Posterior vena cava (tissue), 2 donors: ENCODE data around the gene NKX2-1. TPM values are rescaled to one million over a fixed set of nuclear protein-coding genes. Genes with fewer than 3 reads are reported as not detected.

ENCODE experiments used
- DNase-seq: peaks from one replicate; pipeline ENCODE4 v3.0.0-alpha.2; 2020; ENCODE audit warnings: low spot score
- intact Hi-C, 2 donors: fragments of 100-400 bp; cut with DNase I; formaldehyde crosslinking; loops; one replicate each; pipeline versions ENCODE4 v1.14.1 to v1.14.2; 2022 to 2023
- total RNA-seq, 2 donors: library from RNA; stranded (reverse); fragmentation: NEBNext Ultra II Directional; extraction: Animal tissue kit (Norgen Biotek cat#: 25700); gene quantifications; one replicate each; pipeline ENCODE4 v1.2.1, GENCODE V29; 2021
- donor health status: DM: yes; HTN: yes; CAD: no.
- donor health status: DM: yes; HTN: yes; CAD: no.

The NKX2-1 gene
- total RNA-seq, 2 donors from 2014 or later, result not detected

DNA sequence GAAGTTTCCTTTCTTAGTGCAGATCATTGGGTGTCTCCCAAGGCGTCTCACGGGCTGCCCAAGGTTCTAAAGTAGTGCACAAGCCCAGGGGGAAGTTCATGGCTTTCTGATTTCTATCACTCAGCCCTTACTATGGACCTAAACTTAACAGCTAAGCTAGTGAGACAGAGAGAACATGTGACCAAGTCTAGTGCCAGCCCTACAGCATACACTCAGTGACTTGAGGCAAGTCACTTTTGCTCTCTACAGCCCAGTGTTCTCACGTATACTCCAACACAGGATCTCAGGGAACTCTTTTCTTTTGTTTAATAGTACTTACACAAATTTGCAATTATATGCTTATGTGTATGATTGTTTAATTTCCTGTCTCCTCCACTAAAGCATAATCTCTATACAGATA lies 48.6 kb downstream of the NKX2-1 start:
- intact Hi-C loops, result no loop called here
- DNase-seq, result no peak

GRCh38 chr14:36467332-36467731 lies 52.7 kb downstream of the NKX2-1 start:
- intact Hi-C loops, result no loop called here
- DNase-seq, result no peak

Other genes with a start within 250 kb of the NKX2-1 start
- gene MBIP, start 199.6 kb downstream of the NKX2-1 start, total RNA-seq, result 10 to 100 TPM; 17.8 to 19.3 TPM
- not detected for gene NKX2-8, start 62.4 kb upstream of the NKX2-1 start, total RNA-seq
- under 1 TPM in 1 of 2 donors, not detected in 1; 0.10 TPM for gene PAX9, start 141.6 kb upstream of the NKX2-1 start, total RNA-seq